ENCODE results near the gene CDH5.
A peak's percentile ranks its signal among the peaks of the same experiment; 100 is the strongest.

CDH5 gene

GRCh38 chr16:66363211-66363777, 3.2 kb upstream of the CDH5 start:
- Histone ChIP-seq H2BK5ac (ENCODE audit: low read length) (no peak overlapping the region), H3K27me3 (ENCODE audit: insufficient read depth, low read length, poor library complexity) (no peaks in the 10 kb centered on the region), H3K18ac (ENCODE audit: low read length) (no peak overlapping the region), H3K79me1 (ENCODE audit: low read length) (no peaks in the 10 kb centered on the region), H3K23ac (ENCODE audit: low read length) (no peak overlapping the region), H3K4me1 (ENCODE audit: control insufficient read depth, low read depth, low read length) (peaks cover 8% of the 10 kb centered on the region), H3K36me3 (ENCODE audit: control insufficient read depth, insufficient read depth, low read length) (no peaks in the 10 kb centered on the region), H4K5ac (ENCODE audit: low read length) (no peak overlapping the region), H3K27ac (ENCODE audit: low read depth, low read length) (no peak overlapping the region), H2BK15ac (replicated peaks; ENCODE audit: low read depth) (no peak overlapping the region), H3K9ac (ENCODE audit: low read length) (no peak overlapping the region), H3K4me3 (ENCODE audit: low read length) (no peak overlapping the region), H3K79me2 (ENCODE audit: control insufficient read depth, insufficient read depth, low read length) (no peaks in the 10 kb centered on the region), H2AK5ac (ENCODE audit: low read length) (no peak overlapping the region), H3K4me2 (ENCODE audit: low read length) (no peak overlapping the region), H3K4ac (ENCODE audit: low read depth, low read length) (no peak overlapping the region), H4K8ac (ENCODE audit: low read depth, low read length) (no peak overlapping the region), H2BK120ac (ENCODE audit: low read depth, low read length) (no peak overlapping the region), H3K56ac (ENCODE audit: low read length) (no peak overlapping the region)
- DNase-seq = no peak
- no CpG with 5 or more reads among the region's 13 CpGs for WGBS (ENCODE audit: extremely low coverage, insufficient coverage, low lambda C conversion rate)

GRCh38 chr16:66364117-66364958, 2.2 kb upstream of the CDH5 start:
- Histone ChIP-seq H2BK5ac (ENCODE audit: low read length) (no peak overlapping the region), H3K9ac (ENCODE audit: low read length) (no peak overlapping the region), H3K4me3 (ENCODE audit: low read length) (no peak overlapping the region), H2BK15ac (replicated peaks; ENCODE audit: low read depth) (no peak overlapping the region), H3K4me1 (ENCODE audit: control insufficient read depth, low read depth, low read length) (peaks cover 8% of the 10 kb centered on the region), H4K8ac (ENCODE audit: low read depth, low read length) (no peak overlapping the region), H3K4ac (ENCODE audit: low read depth, low read length) (no peak overlapping the region), H3K27me3 (ENCODE audit: insufficient read depth, low read length, poor library complexity) (no peaks in the 10 kb centered on the region), H3K4me2 (ENCODE audit: low read length) (no peak overlapping the region), H4K5ac (ENCODE audit: low read length) (no peak overlapping the region), H3K36me3 (ENCODE audit: control insufficient read depth, insufficient read depth, low read length) (no peaks in the 10 kb centered on the region), H3K79me2 (ENCODE audit: control insufficient read depth, insufficient read depth, low read length) (no peaks in the 10 kb centered on the region), H2BK120ac (ENCODE audit: low read depth, low read length) (no peak overlapping the region), H3K27ac (ENCODE audit: low read depth, low read length) (no peak overlapping the region), H3K23ac (ENCODE audit: low read length) (no peak overlapping the region), H3K79me1 (ENCODE audit: low read length) (no peaks in the 10 kb centered on the region), H2AK5ac (ENCODE audit: low read length) (no peak overlapping the region), H3K56ac (ENCODE audit: low read length) (peak overlapping the region; percentile 75), H3K18ac (ENCODE audit: low read length) (peak overlapping the region; percentile 15)
- WGBS (ENCODE audit: extremely low coverage, insufficient coverage, low lambda C conversion rate) = no CpG with 5 or more reads among the region's 16 CpGs
- peak; percentile 51 for DNase-seq

- H2BK5ac ChIP-seq (ENCODE audit: low read length) = no peak overlapping the region
- no peak overlapping the region for H2BK15ac ChIP-seq (replicated peaks; ENCODE audit: low read depth)
- H2BK120ac ChIP-seq (ENCODE audit: low read depth, low read length) = no peak overlapping the region
- H3K9ac ChIP-seq (ENCODE audit: low read length) = no peak overlapping the region
- peak overlapping the region; percentile 53 for H3K56ac ChIP-seq (ENCODE audit: low read length)
- H3K4me3 ChIP-seq (ENCODE audit: low read length) = no peak overlapping the region
- no peak overlapping the region for H3K23ac ChIP-seq (ENCODE audit: low read length)
- H3K79me2 ChIP-seq (ENCODE audit: control insufficient read depth, insufficient read depth, low read length) = no peaks in the 10 kb centered on the region
- WGBS (ENCODE audit: extremely low coverage, insufficient coverage, low lambda C conversion rate) = no CpG with 5 or more reads among the region's 2 CpGs
- DNase-seq = peak; percentile 59
- H3K27me3 ChIP-seq (ENCODE audit: insufficient read depth, low read length, poor library complexity) = no peaks in the 10 kb centered on the region
- H3K4me2 ChIP-seq (ENCODE audit: low read length) = no peak overlapping the region
- H4K8ac ChIP-seq (ENCODE audit: low read depth, low read length) = no peak overlapping the region
- no peak overlapping the region for H4K5ac ChIP-seq (ENCODE audit: low read length)
- no peaks in the 10 kb centered on the region for H3K36me3 ChIP-seq (ENCODE audit: control insufficient read depth, insufficient read depth, low read length)
- H3K4me1 ChIP-seq (ENCODE audit: control insufficient read depth, low read depth, low read length) = peaks cover 8% of the 10 kb centered on the region
- no peak overlapping the region for H3K18ac ChIP-seq (ENCODE audit: low read length)
- H3K79me1 ChIP-seq (ENCODE audit: low read length) = no peaks in the 10 kb centered on the region
- H3K4ac ChIP-seq (ENCODE audit: low read depth, low read length) = no peak overlapping the region
- H3K27ac ChIP-seq (ENCODE audit: low read depth, low read length) = no peak overlapping the region
- no peak overlapping the region for H2AK5ac ChIP-seq (ENCODE audit: low read length)
Observed at GRCh38 chr16:66364959-66365306, 1.6 kb upstream of the CDH5 start.

GRCh38 chr16:66365651-66366050, 840 bp upstream of the CDH5 start:
- no peak overlapping the region for H2AK5ac ChIP-seq (ENCODE audit: low read length)
- H3K79me1 ChIP-seq (ENCODE audit: low read length) = no peaks in the 10 kb centered on the region
- no peak overlapping the region for H3K9ac ChIP-seq (ENCODE audit: low read length)
- H3K4me3 ChIP-seq (ENCODE audit: low read length) = no peak overlapping the region
- H4K8ac ChIP-seq (ENCODE audit: low read depth, low read length) = no peak overlapping the region
- H3K4ac ChIP-seq (ENCODE audit: low read depth, low read length) = no peak overlapping the region
- H2BK15ac ChIP-seq (replicated peaks; ENCODE audit: low read depth) = no peak overlapping the region
- DNase-seq = no peak
- no peak overlapping the region for H3K27ac ChIP-seq (ENCODE audit: low read depth, low read length)
- no peaks in the 10 kb centered on the region for H3K27me3 ChIP-seq (ENCODE audit: insufficient read depth, low read length, poor library complexity)
- H3K79me2 ChIP-seq (ENCODE audit: control insufficient read depth, insufficient read depth, low read length) = no peaks in the 10 kb centered on the region
- H2BK5ac ChIP-seq (ENCODE audit: low read length) = no peak overlapping the region
- H3K18ac ChIP-seq (ENCODE audit: low read length) = no peak overlapping the region
- no peak overlapping the region for H3K56ac ChIP-seq (ENCODE audit: low read length)
- no peak overlapping the region for H3K4me2 ChIP-seq (ENCODE audit: low read length)
- H3K36me3 ChIP-seq (ENCODE audit: control insufficient read depth, insufficient read depth, low read length) = no peaks in the 10 kb centered on the region
- H3K4me1 ChIP-seq (ENCODE audit: control insufficient read depth, low read depth, low read length) = peaks cover 8% of the 10 kb centered on the region
- no peak overlapping the region for H2BK120ac ChIP-seq (ENCODE audit: low read depth, low read length)
- no CpG with 5 or more reads among the region's 4 CpGs for WGBS (ENCODE audit: extremely low coverage, insufficient coverage, low lambda C conversion rate)
- no peak overlapping the region for H4K5ac ChIP-seq (ENCODE audit: low read length)
- H3K23ac ChIP-seq (ENCODE audit: low read length) = no peak overlapping the region

- no peaks in the 10 kb centered on the region for H3K79me1 ChIP-seq (ENCODE audit: low read length)
- H3K23ac ChIP-seq (ENCODE audit: low read length) = no peak overlapping the region
- no peak overlapping the region for H2AK5ac ChIP-seq (ENCODE audit: low read length)
- no peaks in the 10 kb centered on the region for H3K79me2 ChIP-seq (ENCODE audit: control insufficient read depth, insufficient read depth, low read length)
- H3K4me2 ChIP-seq (ENCODE audit: low read length) = no peak overlapping the region
- no peak overlapping the region for H3K9ac ChIP-seq (ENCODE audit: low read length)
- H3K18ac ChIP-seq (ENCODE audit: low read length) = peak overlapping the region; percentile 7
- H3K56ac ChIP-seq (ENCODE audit: low read length) = peak overlapping the region; percentile 45
- no peak overlapping the region for H3K4me3 ChIP-seq (ENCODE audit: low read length)
- no peak overlapping the region for H3K4ac ChIP-seq (ENCODE audit: low read depth, low read length)
- no peaks in the 10 kb centered on the region for H3K36me3 ChIP-seq (ENCODE audit: control insufficient read depth, insufficient read depth, low read length)
- H4K8ac ChIP-seq (ENCODE audit: low read depth, low read length) = no peak overlapping the region
- H3K27ac ChIP-seq (ENCODE audit: low read depth, low read length) = no peak overlapping the region
- peaks cover 8% of the 10 kb centered on the region for H3K4me1 ChIP-seq (ENCODE audit: control insufficient read depth, low read depth, low read length)
- DNase-seq = no peak
- H2BK120ac ChIP-seq (ENCODE audit: low read depth, low read length) = no peak overlapping the region
- no peak overlapping the region for H2BK15ac ChIP-seq (replicated peaks; ENCODE audit: low read depth)
- H3K27me3 ChIP-seq (ENCODE audit: insufficient read depth, low read length, poor library complexity) = no peaks in the 10 kb centered on the region
- H2BK5ac ChIP-seq (ENCODE audit: low read length) = no peak overlapping the region
- WGBS (ENCODE audit: extremely low coverage, insufficient coverage, low lambda C conversion rate) = no CpG with 5 or more reads among the region's 11 CpGs
- H4K5ac ChIP-seq (ENCODE audit: low read length) = no peak overlapping the region
Observed at GRCh38 chr16:66367968-66368891, 1.7 kb downstream of the CDH5 start.

Data from mesendoderm (in vitro differentiated cells).